ENCODE measurements around the gene ERN1.
A peak's percentile ranks its signal among the peaks of the same experiment; 100 is the strongest.

The ERN1 gene

GRCh38 chr17:64084086-64084939 lies 45.6 kb downstream of the ERN1 start:
- DNase-seq (ENCODE audit: low read depth in 2 of 2), result no peak

GRCh38 chr17:64083563-64084085 lies 46.3 kb downstream of the ERN1 start:
- no peak for DNase-seq (ENCODE audit: low read depth in 2 of 2)

DNA sequence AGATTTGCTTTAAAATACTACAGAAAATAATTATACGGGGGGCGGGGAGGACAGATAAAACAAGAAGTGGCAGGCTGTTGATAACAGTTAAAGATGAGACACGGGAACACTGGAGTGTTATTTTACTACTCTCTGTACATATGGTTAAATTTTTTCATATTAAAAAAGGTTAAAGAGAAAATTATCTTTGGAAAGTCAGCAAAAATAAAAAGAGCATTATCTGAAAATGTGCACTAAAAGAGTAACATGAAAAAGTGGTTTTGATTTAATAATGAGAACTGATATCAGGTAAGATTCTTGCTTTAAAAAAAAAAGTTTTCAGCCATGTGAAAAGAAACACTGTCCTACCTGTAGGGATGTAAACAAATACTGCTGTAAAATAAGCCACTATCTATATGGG lies 46.9 kb downstream of the ERN1 start:
- DNase-seq (ENCODE audit: low read depth in 2 of 2), result no peak

- no peak for DNase-seq (ENCODE audit: low read depth in 2 of 2)
These were observed 47.8 kb downstream of the ERN1 start for GRCh38 chr17:64081802-64082799.

- DNase-seq (ENCODE audit: low read depth in 2 of 2), result no peak
These were observed 49.7 kb downstream of the ERN1 start for GRCh38 chr17:64080174-64080618.

DNA sequence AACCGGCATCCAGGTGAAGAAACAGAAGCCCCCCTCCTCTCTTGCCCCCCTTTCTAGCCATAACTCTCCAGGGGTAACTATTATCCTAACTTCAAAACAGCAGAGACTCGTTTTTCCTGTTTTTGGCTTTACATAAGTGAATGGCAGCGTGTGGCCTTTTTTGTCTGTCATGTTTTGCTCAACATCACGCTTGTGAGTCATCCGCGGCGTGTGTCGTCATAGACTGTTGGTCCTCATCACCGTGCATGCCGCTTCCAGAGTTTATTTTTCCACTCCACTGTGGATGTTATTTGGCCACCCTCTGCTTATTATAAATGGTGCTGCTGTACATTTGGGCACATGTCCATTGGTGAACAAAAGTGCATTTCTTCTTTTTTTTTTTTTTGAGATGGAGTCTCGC lies 52.6 kb downstream of the ERN1 start:
- DNase-seq (ENCODE audit: low read depth in 2 of 2), result no peak

- DNase-seq (ENCODE audit: low read depth in 2 of 2), result no peak
These were observed 54.0 kb downstream of the ERN1 start for GRCh38 chr17:64075913-64076312.

- DNase-seq (ENCODE audit: low read depth in 2 of 2), result no peak
These were observed 55.1 kb downstream of the ERN1 start for GRCh38 chr17:64074704-64075426.

- DNase-seq (ENCODE audit: low read depth in 2 of 2), result no peak
These were observed 55.9 kb downstream of the ERN1 start for GRCh38 chr17:64073771-64074703.

- no peak for DNase-seq (ENCODE audit: low read depth in 2 of 2)
These were observed 58.8 kb downstream of the ERN1 start for GRCh38 chr17:64071111-64071510.

DNA sequence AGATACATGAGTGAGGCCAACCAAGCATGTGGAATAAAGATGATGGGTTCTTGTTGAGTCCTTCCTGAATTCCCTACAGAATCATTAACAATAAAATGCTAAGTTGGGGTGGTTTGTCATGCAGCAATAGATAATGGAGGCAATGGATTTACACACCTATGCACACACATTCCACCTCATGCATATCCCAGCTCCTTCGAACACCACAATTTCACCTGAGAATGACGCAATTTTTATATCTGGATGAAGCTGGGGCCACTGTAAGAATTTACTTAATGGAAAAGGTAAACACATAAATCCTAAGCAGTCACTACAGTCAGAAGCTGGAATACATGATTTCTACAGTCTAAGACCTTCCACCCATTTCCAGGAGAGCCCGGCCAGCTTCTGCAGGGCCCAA lies 59.7 kb downstream of the ERN1 start:
- DNase-seq (ENCODE audit: low read depth in 2 of 2), result no peak

DNA sequence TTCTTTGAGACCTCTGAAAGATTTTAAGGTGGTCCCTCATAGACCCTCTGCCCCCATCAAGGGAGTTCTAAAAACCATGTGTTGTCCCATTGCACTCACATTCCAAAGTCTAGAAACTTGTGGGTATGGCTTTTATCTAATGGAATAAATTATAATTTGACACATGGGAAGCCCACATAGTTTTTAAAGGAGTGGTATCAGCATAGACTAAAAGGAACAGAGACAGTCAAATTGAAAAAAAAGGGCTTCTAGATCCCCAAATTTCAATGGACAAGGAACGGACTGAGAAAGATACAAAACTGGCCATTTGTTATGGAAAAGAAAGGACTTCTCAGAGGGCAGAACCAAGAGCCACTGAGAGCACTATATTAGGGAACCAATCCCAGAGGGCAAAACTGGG lies 60.8 kb downstream of the ERN1 start:
- no peak for DNase-seq (ENCODE audit: low read depth in 2 of 2)

DNA sequence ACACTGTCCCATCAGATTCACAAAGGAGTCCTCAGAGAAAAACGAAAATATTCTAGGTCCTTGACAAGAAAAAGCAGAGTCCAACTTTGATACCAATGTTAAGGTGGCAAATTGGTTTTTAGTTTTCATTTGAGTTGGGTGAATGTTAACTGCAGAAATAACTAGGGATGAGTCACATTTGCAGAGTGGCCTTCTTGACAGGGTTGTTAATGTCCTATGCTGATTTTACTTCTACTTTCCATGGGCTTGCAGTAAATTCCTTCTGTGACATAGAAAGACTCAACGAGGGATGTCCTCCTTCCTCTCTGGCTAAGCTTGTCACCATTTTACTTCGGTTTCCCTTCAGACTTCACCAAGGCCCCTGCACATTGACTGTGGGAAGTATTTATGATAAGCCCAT lies 62.3 kb downstream of the ERN1 start:
- DNase-seq (ENCODE audit: low read depth in 2 of 2), result no peak

DNA sequence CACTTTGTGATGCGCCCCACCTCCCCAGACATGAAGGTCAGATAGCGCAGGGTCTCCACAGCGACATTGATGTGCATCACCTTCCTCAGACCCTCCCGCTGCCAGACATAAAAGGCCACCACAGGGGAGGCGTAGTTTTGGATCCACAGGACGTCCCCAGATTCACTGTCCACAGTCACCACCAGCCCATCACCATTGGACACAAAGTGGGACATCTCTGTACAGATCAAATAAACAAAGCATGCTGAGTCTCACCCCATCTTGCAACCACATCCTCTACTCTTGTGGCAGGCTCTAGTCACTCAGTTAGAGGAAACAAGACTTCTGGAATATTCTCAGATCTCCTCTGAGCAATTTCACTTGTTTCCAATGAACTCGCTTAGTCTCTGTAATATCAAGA lies 63.2 kb downstream of the ERN1 start:
- DNase-seq (ENCODE audit: low read depth in 2 of 2), result no peak

- DNase-seq (ENCODE audit: low read depth in 2 of 2), result no peak
These were observed 64.8 kb downstream of the ERN1 start for GRCh38 chr17:64065161-64065560.

- DNase-seq (ENCODE audit: low read depth in 2 of 2), result no peak
These were observed 65.6 kb downstream of the ERN1 start for GRCh38 chr17:64064331-64064730.

- peak in 1 of 2 donors; percentile 21 for DNase-seq (ENCODE audit: low read depth in 2 of 2)
These were observed 66.1 kb downstream of the ERN1 start for GRCh38 chr17:64063766-64064224.

GRCh38 chr17:64063088-64063487 lies 66.9 kb downstream of the ERN1 start:
- no peak for DNase-seq (ENCODE audit: low read depth in 2 of 2)

DNA sequence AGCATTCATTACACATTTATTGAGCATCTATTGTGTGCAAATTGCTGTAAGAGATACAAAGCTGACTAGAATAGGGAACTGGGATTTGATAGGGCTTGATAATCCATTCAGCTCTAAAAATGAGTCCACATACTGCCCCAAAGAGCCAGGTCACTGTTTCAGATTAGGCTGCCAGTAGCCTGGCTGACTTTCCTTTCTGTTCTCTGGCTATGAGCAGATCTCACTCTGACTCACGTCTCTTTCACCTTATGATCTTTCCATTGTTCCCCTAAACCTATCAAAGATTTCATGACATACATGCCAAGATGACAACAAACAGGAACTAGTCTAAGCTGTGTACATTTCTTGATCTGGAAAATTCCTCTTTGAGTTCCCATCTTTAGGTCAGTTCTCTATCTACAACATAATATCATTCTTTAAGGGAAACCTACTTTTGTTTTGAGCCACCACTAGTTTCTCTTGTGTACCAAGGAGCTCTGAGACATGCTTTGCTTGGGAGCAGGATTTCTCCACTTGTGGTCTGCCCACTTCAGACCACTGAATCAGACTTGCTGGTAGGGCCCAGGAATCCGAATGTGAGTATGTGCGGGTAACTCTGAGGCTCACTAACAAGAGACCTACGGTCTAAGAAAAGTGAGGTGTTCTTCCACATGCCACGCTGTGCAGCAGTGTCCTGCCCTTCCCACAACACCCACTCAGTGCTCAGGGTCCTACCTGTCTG lies 68.6 kb downstream of the ERN1 start:
- no peak for DNase-seq (ENCODE audit: low read depth in 2 of 2)

- DNase-seq (ENCODE audit: low read depth in 2 of 2), result no peak
These were observed 69.6 kb downstream of the ERN1 start for GRCh38 chr17:64060331-64060730.

All from stimulated activated CD8-positive, alpha-beta memory T cell treated with anti-CD3 and anti-CD28 coated beads, Interleukin-7, amount 100 ng/mL, for 4 hours (primary cell).